CD4-positive, alpha-beta T cell treated with Interleukin-1 beta for 1 hour (primary cell): ENCODE results near the gene SYNDIG1.

Experiments
- DNase-seq, 2 donors: peaks; one replicate each; pipeline ENCODE4 v3.0.0-alpha.2; 2020 to 2022

The SYNDIG1 gene

DNA sequence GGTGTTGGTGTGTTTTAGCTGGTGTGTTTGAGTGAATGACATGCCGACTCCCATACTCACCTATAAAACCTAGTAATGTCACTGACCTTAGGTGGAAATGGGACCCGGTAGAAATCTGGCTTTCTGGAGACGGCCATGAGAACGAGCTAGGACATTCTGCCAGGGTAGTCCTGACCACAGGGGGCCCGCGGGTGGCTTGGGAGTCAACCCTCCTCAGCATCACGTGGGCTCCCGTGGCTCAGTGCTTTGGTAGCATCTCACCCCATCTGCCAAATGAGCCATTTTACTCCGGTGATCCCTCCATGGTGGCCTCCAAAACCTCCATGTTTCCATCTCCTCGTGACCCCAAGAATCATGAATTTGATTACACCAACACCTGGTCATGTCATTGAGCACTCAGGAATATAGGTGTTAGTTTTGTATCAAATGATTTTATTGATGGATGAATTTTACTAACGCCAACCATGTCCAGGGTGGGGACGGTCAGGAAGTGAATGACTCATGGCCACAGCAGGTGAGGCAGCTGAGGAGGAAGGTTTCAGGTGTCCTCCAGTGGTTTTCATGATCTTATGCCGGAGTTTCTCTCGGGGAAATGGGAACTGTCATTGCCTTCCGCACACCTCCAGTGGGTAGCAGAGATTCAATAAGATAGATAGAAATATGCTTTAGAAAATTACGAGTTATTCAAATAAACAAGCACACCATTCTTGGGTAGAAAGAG lies 195.0 kb downstream of the SYNDIG1 start:
- no peak for DNase-seq

DNA sequence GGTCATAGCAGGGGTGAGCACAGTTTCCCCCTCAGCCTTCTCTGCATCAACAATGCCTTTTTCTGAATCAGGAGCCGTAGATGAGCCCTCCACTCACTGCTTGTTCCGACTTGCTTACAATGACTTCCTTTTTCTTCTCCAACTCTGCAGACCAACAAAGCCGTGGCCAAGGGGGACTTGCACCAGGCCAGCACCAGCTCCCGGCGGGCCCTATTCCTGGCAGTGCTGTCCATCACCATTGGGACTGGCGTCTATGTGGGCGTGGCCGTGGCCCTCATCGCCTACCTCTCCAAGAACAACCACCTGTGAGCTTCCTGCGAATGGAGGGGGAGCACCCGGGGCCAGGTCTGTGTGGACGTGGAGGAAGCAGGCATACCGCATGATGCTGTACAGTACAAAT lies 195.8 kb downstream of the SYNDIG1 start:
- no peak for DNase-seq

DNA sequence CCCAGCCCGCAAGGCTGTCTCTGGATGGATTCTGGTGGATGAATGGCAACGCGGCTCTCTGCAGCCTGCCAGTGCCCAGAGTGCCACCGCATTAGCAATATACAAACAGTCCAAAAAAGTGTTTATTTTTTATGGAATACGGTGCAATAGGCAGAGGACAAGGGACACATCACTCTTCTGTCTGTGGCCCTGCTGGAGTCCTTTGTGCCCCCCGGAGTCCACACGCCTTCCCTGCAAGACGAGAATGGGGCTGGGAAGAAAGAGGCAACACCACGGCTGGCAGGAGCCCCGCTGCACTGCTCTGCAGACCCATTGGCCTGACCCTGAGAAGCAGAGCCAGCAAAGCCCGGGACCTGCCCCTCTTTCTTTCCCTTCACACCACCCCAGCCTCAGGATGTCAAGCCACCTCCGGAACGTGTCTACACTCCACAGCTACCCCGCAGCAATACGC lies 196.3 kb downstream of the SYNDIG1 start:
- no peak for DNase-seq

DNA sequence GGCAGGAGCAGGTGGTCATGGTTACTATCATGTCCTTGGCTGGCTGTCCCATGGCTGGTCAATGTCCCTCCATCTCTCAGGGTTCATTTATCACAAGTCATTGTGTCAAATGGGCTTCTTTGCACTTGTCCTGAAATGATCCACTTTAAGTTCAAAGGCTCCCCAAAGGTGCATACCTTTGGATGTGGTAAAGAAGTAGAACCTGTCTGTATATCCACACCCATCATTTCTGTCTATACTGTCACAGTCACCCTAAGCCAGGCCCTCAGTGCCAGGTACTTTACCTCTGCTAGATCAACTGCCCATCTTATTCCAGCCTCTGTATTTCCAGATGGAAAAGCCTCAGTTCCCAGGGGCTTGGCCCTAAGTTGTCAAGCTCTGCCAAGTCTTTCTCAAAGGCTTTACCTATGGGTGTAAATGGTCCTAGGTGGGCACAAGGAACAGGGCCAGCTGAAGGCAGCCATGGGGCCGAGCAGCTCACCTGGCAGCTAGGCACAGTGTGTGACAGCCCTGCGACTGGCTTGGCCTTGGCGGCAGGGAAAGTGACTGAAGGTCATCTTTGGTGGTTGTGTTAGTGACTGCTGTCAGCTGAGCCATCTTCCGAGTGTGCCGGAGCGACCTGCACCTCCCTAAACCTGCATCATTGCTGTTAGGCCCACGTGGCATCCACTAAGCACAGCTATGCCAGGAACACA lies 198.4 kb downstream of the SYNDIG1 start:
- no peak for DNase-seq

DNA sequence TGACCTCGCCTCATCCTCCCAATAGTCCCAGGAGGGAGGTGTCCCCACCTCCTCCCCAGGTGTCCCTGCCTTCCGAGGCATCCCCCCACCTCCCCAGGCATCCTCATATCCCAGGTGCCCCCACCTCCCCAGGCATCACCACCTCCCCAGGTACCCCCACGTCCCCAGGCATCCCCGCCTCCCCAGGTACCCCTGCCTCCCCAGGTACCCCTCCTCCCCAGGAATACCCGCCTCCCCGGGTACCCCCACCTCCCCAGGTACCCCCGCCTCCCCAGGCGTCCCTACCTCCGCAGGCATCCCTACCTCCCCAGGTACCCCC lies 198.9 kb downstream of the SYNDIG1 start:
- DNase-seq, result no peak

DNA sequence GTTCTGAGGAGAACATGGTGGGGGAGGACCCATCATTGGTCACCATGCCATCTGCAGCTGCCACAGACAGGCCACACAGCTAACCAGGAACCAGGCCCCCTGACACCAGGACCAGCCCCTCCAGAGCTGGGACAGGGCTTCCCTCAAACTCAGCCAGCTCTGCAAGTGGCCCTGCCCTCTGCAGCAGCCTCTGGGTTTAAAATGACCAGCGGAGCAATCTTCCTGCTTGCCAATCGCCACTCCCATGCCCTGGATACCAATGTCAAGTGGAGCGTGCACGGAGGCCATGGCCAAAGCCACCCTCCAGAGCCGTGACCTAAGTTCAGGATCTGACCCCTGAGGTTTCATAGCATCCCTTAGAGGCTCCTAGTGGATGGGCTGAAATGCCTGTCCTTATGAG lies 199.4 kb downstream of the SYNDIG1 start:
- no peak for DNase-seq

DNA sequence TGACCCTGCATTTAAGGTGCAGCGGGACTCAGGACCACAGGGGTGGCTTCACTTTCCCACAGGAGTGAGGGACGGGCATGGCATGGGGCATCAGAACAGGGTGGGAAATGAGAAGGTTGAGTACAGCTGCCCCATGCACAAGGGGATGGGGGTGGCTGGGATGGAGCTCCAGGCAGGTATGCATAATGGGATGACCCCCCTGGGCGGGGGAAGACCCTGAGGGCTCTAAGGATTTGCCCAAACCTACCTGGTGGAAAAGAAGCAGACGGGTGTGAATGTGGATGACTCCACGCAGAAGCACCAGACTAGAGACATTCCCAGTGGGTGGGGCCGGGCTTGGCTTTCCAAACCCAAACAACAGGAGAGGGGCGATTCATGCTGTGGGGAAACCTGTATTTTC lies 200.3 kb downstream of the SYNDIG1 start:
- no peak for DNase-seq

DNA sequence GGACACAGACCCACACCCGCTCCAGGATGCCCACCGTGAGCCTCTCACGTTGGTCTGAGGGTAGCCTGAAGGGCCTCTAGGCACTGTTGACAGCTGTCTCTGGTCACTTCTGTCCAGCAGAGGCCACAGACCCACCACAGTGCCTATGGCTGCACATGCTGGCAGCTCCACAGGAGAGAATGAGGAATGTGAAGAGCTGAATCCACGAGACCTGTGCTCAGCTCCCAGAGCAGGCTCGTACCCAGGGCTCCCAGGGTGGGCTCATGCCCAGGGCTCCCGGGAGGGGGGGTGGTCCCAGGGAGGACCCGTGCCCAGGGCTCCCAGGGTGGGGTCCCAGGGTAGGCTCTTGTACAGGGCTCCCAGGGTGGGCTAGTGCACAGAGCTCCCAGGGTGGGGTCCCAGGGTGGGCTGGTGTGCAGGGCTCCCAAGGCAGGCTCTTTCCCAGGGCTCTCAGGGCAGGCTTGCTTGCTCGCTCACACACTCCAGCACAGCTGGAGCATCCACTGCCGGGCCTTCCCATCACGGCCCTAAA lies 201.0 kb downstream of the SYNDIG1 start:
- DNase-seq, result no peak

DNA sequence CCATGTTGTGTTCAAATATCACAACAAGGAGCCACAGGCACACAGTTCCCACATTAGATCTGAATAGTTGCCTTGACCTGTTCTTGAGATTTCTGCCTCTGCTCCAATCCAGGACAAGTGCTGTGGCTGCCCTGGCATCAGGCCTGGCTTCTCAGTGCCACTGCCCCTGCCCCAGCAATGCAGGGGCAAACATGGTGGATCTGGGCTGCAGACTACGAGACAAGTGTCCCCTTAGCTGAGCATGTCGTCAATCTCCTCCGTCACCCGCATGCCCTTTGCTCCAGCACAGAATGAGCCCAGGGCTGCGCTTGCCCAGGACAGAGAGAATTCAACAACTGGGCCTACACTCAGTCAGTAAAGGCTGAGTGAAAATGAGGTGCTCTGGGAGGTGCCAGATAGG lies 201.6 kb downstream of the SYNDIG1 start:
- DNase-seq, result no peak

DNA sequence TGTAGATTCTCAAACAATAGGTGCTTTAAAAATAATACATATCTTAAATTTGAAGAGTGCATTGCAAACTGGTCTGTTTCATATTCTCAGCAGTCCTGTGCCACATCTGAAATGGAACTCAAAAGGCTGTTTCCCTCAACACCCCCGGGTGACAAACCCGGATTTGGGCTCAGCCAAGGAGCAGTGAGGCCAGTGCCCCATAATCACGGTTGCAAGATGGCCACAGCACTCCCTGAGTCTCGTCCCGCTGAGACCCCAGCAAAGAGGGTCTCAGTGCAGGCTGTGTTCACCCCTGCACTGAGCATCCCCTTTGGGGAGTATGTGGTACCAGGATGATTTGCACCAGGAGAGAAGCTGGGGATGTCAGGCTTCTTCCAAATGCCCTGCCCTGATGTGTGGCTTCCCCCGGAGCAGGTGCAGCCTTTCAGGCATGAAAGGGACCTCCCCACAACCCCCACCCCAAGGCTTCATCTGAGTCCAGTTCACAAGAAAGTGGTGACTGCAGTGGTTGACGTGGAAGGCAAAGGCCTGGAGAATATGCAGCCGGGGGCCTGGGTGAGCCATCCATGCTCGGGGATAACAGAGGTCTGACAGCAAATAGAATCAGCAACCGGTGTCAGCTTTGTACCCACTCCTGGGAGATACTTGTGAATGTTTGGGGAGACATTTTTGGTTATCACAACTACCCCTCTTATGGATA lies 202.9 kb downstream of the SYNDIG1 start:
- DNase-seq, result no peak

DNA sequence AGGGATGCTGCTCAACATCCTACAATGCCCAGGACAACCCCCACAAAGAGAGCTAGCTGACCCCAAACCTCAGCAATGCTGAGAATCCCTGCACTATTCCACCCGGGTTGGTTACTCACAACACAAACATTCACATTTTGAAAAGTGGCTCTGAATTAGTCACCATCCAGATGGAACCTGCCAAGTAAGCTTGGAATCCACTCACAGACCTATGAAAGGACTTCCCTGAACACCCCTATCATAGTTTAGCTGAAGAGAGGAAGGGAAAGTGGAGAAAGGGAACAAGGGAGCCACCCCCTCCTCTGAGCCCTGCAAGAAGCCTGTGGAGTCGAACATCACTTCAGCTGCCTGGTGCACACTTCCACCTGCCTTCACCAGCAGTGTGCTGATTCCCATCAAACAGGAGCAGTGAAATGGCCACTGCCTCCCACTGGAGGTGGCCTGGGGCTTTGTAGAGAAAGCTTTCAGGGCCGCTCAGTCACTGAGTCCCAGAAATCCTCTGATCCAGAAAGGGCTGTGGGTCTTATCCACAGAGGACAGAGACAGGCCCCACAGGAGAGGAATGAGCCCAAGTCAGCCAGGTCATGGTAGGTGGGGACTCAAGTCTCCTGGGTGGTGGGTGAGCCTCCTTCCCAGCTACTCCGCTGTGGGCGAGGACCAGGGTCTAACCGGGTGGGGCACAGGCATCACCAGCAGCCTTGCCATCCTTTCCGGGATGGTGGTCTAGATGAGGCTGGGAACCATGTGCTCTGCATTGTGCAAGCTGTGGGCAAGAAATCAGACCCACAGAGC lies 203.7 kb downstream of the SYNDIG1 start:
- no peak for DNase-seq

DNA sequence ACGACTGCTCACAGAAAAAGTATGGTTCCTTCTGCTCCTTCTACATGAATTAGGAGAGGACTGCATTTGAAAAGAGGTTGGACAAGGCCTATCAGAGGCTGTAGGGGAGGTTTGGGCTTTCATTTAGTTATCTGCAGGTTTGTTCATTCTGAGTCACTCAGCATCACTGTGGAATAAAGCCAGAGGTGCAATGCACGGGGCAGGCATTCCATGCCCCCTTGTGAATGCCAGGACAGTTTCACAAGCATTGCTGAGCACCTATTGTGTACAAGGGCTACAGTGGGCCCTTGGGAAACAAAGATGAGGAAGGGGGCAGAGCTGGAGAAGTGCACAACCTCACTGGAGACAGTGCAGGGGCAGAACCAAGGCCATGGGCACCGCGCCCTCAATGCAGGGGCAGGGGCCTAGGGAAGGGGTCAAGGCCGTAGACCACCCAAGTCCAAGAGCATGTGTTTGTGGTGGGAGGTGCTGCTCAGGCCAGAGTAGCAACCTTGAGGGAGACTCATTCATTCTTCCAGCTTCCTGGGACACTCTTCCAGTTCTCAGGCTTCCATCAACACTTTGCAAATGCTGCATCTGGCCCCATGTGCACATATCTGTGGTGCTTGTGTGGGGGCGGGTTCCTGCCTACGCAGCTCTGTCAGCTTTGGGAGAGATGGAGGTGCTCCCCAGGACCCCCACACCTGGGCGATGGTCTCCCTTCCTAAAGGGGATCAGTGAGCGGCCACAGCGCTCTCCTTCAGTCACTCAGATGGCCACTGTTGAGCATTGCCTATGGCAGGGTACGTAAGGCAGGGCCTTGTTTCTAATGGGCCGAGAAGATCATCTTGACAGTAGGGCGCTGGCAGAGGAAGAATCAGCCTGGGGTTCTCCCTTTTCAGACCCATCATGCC lies 204.5 kb downstream of the SYNDIG1 start:
- DNase-seq, result no peak

DNA sequence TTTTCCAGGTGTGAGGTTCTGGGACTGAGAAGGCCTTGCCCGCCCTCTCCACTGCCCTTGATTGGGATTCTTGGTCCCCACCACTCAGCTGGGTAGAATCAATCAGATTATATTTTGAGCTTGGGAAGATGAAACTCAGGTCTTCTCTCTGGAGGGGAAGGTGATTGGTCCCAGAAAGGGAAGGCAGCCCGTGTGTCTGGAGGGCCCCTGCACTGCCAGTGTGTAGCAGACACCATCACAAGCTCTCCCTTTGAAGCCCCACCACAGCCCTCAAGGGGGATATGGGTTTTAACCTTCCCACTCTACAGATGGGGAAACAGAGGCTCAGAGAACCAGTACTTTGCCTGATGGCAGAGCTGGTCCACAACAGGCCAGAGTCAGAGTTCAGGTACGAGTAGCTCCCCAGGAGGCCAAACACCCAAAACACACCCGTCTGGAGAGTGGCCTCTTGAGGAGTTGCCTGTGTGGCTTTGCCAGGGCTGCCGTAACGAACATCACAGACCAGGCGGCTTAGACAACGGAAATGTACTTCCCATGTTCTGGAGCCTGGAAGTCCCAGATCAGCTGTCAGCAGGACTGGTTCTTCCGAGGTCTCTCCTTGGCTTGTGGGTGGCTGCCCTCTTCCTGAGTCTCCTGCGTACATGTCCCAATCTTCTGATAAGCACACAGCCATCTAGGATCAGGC lies 205.6 kb downstream of the SYNDIG1 start:
- DNase-seq, result no peak

DNA sequence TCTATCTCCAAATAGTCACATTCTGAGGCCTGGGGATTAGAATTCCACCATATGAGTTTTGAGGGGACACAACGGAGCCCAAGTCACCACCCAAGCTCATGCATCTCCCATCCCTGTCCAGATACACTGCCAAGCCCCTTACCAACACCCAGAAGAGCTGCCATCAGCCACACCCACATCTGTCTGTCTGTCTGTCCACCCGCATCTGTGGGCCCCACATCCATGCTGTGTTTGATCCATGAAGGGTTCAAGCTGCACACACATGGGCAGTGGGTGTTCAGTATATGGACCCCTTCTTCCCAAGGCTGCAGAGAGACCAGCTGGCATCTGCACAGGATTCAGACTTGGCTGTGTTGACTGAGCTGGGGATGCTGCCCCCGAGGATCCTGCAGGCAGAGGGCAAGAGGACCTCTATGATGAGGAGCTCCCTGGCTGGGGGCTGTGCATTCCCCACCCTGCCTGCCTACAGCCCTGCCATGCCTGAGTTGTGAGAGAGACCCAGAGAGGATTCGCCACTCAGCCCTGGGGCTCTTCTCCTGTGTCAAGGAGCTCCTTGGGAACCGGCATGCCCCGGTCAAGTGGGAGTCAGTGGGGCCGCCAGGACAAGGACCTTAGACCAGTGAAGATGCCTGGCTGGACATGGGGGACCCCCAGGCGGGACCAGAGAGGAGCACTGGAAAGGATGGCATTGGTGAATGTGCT lies 206.4 kb downstream of the SYNDIG1 start:
- DNase-seq, result no peak

DNA sequence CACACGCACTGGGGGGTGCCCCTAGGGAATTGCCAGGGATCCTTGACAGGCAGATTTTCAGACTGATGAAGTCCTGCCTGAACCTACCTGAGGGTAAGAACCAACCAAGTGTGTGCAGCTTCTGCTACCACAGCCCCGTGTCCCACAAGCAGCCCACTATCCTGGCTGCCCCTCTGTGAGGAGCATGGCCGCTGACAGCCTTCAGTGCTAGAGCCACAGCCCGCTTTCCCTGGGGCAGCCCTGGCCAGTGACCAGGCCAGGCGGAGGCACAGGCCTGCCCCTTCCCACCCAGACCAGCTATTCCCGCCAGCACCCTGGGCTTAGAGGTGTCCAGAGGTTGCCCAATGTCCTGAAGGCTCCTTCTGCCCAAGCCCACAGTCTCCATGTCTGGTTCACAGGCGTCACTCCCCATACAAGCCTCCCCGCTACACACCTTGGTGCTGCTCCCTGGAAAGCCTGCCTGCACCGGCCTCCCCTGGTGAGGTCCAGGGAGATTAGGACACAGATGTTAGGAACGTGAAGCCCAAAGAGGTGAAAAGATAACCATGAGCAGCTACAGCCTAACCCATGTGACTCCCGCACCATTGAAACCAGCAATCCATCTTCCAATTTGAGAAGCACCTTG lies 207.0 kb downstream of the SYNDIG1 start:
- no peak for DNase-seq

DNA sequence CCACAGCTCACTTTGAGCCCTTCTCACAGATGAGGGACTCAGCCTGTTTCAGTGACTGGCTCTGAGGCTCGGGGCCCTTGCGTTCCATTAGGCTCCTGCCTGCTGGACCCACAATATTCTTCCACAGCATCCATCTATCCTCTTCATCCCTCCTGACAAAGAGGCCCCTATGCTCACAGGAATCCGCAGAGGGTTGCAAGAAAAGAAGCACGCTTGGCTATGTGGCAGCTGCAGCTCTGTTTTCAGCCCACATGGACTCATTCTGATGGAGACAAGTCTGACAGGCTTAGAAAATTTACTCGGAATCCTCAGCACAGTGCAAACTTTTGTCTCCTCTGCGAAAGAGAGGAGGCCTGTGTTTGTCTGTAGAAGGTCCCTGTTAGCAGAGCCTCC lies 207.5 kb downstream of the SYNDIG1 start:
- no peak for DNase-seq

DNA sequence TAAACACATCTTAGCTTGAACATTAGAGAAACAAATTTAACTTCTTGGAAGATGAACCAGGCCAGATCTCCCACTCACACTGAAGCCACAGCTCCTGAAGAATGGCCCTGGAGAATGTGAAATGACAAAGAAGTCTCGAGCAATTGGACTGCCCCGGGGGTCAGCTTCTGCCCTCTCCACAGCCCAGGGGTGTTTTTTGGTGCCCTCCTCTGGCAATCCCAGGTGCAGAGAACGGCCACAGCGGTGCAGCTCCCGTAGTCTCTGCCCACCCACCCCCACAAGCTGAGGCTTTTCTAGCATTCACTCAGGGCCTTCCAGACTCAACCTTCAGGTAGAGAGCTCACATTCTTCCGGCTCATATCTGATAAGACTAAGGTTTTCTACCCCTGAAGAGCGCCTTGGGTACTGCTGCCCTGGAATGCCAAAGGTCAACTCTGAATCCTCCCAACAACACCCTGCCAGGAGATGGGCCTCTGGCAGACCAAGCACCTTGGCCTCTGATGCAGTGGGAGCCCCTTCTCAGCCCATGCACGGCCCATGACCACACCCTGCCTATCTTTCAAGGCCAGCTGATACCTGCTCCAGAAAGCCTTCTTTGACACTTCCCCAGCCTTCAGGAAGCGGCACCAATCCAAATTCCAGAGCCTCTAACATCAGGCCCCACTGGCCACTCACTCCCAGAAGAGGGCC lies 208.3 kb downstream of the SYNDIG1 start:
- no peak for DNase-seq

DNA sequence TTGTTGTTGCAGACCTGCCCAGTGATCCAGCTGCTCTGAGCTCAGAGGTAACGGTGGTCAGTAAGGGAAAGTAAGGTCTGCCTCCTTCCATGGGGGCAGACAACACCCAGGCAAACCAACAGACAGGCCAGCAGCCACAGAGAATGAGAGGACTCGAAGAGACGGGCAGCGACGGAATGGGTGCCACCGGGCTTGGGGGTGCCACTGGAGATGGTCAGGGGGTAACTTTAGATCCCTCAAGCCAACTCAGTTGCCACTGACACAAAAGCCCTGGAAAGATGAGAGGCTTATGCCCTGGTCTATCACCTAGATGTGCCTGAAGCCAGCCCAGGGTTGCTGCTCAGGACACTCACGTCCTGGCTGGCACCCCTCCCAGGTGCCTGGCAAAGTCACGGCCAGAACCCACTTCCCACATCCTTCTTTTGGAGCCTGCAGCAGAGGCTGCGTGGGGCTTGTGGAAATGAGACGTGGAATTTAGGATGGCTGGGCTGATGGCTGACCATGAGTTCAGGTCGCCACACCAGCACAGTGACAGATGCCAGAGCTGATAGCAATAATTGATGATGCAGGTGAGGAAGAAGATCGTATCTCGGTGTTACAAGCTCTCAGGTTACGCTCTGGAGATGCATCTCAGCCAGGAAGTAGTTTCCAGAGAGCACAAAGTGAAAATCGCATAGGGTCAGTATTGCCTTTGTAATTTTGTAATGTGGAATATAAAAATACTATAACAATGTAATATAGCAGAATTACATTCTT lies 209.1 kb downstream of the SYNDIG1 start:
- no peak for DNase-seq
